ENCODE results near the gene TAF12.
"Not testable (repeated sequence)": the region's sequence is repeated elsewhere in the genome, so short reads cannot be mapped to it uniquely, and the experiment has no call there.

Gene TAF12

DNA sequence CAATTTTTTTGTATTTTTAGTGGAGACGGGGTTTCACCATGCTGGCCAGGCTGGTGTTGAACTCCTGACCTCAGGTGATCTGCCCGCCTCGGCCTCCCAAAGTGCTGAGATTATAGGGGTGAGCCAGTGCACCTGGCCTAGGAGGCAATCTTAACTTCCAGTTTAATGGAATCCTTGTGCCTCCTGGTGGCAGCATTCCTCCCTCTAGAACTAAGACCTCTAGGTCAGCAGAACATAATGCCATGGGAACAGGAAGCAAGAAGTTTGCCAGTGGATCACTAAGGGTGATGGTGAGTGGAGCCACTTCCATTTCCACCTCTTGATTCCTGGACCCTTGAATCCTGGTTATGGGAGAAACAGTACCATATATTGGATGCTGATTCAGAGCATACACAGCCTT lies 11.0 kb upstream of the TAF12 start:
- DNase-seq (ENCODE audit: low read depth) = peak; percentile 30
- TF ChIP-seq, protein P1, sequence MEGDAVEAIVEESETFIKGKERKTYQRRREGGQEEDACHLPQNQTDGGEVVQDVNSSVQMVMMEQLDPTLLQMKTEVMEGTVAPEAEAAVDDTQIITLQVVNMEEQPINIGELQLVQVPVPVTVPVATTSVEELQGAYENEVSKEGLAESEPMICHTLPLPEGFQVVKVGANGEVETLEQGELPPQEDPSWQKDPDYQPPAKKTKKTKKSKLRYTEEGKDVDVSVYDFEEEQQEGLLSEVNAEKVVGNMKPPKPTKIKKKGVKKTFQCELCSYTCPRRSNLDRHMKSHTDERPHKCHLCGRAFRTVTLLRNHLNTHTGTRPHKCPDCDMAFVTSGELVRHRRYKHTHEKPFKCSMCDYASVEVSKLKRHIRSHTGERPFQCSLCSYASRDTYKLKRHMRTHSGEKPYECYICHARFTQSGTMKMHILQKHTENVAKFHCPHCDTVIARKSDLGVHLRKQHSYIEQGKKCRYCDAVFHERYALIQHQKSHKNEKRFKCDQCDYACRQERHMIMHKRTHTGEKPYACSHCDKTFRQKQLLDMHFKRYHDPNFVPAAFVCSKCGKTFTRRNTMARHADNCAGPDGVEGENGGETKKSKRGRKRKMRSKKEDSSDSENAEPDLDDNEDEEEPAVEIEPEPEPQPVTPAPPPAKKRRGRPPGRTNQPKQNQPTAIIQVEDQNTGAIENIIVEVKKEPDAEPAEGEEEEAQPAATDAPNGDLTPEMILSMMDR (IDR thresholded peaks at IDR 0.05; ENCODE audit: insufficient read depth, low read depth, low read length, missing control alignments) = peak; percentile 11

GRCh38 chr1:28653063-28653462 lies 10.2 kb upstream of the TAF12 start:
- not testable (repeated sequence) for DNase-seq (ENCODE audit: low read depth); H3K4me3 ChIP-seq (ENCODE audit: low read depth, low read length)

More for the DNA sequence above, 11.0 kb upstream of the TAF12 start:
- H3K4me3 ChIP-seq (ENCODE audit: low read depth, low read length) = not testable (repeated sequence)

- TF ChIP-seq, protein P1 (IDR thresholded peaks at IDR 0.05; ENCODE audit: insufficient read depth, low read depth, low read length, missing control alignments) = no peak
- peak; percentile 98 for DNase-seq (ENCODE audit: low read depth)
- H3K4me3 ChIP-seq (ENCODE audit: low read depth, low read length) = peak within 1 kb of the TSS; percentile 89
These were observed 5.8 kb upstream of the TAF12 start, which contains the start of gene RNU11 for GRCh38 chr1:28648474-28649198. TSS of gene RNU11 (plus strand) at chr1:28648600.

DNA sequence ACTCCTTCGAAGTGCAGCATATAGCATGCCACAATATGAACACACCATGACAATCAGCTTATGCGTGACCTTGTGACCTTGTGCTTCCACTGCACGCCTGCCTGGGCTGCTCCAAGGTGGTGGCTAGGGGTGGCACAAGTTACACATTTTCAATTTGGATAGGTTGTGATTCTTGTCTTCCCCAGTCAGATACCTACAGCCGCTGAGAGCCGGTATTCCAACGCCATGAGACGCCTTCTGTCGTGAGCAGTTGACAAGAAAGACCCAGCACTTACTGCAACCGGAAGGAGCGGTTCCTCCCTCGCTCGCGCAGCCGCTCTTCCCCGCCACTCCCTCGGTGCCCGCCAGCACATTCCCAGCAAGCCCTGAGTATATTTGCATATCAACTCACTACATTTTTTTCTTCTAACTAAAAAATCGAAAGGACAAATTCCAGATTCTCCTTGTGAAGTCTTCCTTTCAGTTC lies 5.2 kb upstream of the TAF12 start:
- TF ChIP-seq, protein P1 (IDR thresholded peaks at IDR 0.05; ENCODE audit: insufficient read depth, low read depth, low read length, missing control alignments) = no peak
- H3K4me3 ChIP-seq (ENCODE audit: low read depth, low read length) = peak overlapping the region; percentile 89
- DNase-seq (ENCODE audit: low read depth) = peak; percentile 98

DNA sequence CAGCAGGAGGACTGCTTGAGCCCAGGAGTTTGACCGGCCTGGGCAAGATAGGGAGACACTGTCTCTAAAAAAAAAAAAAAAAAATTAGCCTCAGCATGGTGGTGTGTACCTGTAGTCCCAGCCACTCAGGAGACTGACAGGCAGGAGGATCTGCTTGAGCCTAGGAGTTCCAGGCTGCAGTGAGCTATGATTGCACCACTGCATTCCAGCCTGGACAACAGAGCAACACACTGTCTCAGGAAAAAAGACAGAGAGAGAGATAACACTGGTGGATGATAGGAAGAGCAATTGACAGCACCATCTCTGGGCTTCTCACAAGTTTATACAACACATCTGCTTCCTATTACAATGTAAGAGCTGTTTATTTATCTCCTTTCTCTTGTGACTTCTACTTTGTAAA lies 3.2 kb upstream of the TAF12 start:
- no peak overlapping the region for H3K4me3 ChIP-seq (ENCODE audit: low read depth, low read length)
- no peak for DNase-seq (ENCODE audit: low read depth)
- TF ChIP-seq, protein P1 (IDR thresholded peaks at IDR 0.05; ENCODE audit: insufficient read depth, low read depth, low read length, missing control alignments) = no peak

GRCh38 chr1:28645406-28645805 lies 2.5 kb upstream of the TAF12 start:
- not testable (repeated sequence) for DNase-seq (ENCODE audit: low read depth); H3K4me3 ChIP-seq (ENCODE audit: low read depth, low read length)

DNA sequence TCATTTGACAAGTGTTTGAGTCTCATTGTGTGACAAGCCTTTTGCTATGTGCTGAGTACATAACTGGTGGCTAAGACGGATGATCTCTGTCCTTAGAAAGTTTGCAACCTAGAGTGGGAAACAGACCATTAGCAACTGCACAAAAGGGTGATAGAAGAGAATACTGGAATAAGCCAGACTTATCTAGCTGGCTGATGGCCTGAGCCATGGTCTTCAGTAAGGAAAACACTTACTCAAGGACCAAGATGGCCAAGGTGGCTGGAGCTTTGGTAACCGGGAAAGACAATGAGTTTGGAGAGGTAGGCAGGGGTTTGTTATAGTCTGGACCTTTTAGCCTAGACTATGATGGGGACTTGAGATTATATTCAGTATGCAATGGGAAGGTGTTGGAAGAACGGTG lies 1.6 kb upstream of the TAF12 start:
- TF ChIP-seq, protein P1 (IDR thresholded peaks at IDR 0.05; ENCODE audit: insufficient read depth, low read depth, low read length, missing control alignments) = no peak
- peak overlapping the region; percentile 67 for H3K4me3 ChIP-seq (ENCODE audit: low read depth, low read length)
- no peak for DNase-seq (ENCODE audit: low read depth)
